Panc1 (cell line): ENCODE measurements around the gene P2RY14.

Experiments
- POLR2AphosphoS5 ChIP-seq: IDR thresholded peaks from 2 replicates; pipeline ENCODE4 v1.6.1; 2012; ENCODE audit warnings: mild to moderate bottlenecking, low read depth, low read length, moderate library complexity
- TF ChIP-seq, protein P1 (sequence below): fragments of 450-650 bp; IDR thresholded peaks from 2 replicates; pipeline ENCODE4 v1.5.1; 2017; ENCODE audit warnings: mild to moderate bottlenecking

DNA sequence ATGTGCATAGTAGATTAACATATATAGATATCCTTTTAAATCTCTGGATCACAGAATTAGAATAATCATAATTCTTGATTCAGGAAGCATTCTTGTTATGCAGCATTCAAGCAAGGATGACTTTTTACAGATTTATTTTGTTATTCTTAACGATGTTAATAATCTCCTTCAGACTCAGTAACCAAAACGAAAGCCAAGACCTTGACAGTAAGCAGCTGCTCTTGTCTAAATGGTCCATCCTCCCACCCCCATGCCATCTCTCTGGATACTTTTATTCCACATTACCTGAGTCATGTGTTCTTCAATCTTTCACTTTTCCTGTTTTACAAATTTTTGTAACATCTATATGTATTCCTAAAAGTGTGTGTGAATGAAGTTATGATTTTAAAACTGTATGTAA is 42.0 kb downstream of the P2RY14 start:
- no peak for TF ChIP-seq POLR2AphosphoS5
- TF ChIP-seq, protein P1, sequence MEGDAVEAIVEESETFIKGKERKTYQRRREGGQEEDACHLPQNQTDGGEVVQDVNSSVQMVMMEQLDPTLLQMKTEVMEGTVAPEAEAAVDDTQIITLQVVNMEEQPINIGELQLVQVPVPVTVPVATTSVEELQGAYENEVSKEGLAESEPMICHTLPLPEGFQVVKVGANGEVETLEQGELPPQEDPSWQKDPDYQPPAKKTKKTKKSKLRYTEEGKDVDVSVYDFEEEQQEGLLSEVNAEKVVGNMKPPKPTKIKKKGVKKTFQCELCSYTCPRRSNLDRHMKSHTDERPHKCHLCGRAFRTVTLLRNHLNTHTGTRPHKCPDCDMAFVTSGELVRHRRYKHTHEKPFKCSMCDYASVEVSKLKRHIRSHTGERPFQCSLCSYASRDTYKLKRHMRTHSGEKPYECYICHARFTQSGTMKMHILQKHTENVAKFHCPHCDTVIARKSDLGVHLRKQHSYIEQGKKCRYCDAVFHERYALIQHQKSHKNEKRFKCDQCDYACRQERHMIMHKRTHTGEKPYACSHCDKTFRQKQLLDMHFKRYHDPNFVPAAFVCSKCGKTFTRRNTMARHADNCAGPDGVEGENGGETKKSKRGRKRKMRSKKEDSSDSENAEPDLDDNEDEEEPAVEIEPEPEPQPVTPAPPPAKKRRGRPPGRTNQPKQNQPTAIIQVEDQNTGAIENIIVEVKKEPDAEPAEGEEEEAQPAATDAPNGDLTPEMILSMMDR = no peak
